ENCODE results near the gene RDH12.
"Not testable (repeated sequence)": the region's sequence is repeated elsewhere in the genome, so short reads cannot be mapped to it uniquely, and the experiment has no call there.

The RDH12 gene

GRCh38 chr14:67697006-67697405 is 4.7 kb upstream of the RDH12 start:
- POLR2A ChIA-PET: no interaction called here
- no peak for TF ChIP-seq CTCF (IDR thresholded peaks at IDR 0.05; ENCODE audit: control extremely low read depth, extremely low read depth, low read depth, missing control alignments)
- DNase-seq (ENCODE audit: extremely low spot score): no peak
- CTCF ChIA-PET: interaction anchor here (1.3 to 11.7 kb wide), 4 partner anchors 16 to 115 kb away, joined by 4 to 313 read pairs (median 5); partner anchors contain the start of gene PIGH

- POLR2A ChIA-PET: no interaction called here
- TF ChIP-seq CTCF (IDR thresholded peaks at IDR 0.05; ENCODE audit: control extremely low read depth, extremely low read depth, low read depth, missing control alignments): no peak
- CTCF ChIA-PET: interaction anchor here (0.5 to 11.7 kb wide), 7 partner anchors 15 to 116 kb away, joined by 3 to 313 read pairs (median 4); partner anchors contain the start of gene PIGH
- no peak for DNase-seq (ENCODE audit: extremely low spot score)
Measured at GRCh38 chr14:67698179-67698578, 3.5 kb upstream of the RDH12 start.

GRCh38 chr14:67703997-67704396 is 2.3 kb downstream of the RDH12 start:
- POLR2A ChIA-PET: no interaction called here

GRCh38 chr14:67704484-67705089 is 2.9 kb downstream of the RDH12 start:
- ChIA-PET POLR2A (no interaction called here), CTCF (interaction anchor here (0.6 to 11.7 kb wide), 61 partner anchors 9 to 1744 kb away, joined by 3 to 313 read pairs (median 4); partner anchors contain the start of genes ARG2, ATP6V1D, PIGH and PLEKHH1)
- peak; percentile 72 for TF ChIP-seq CTCF (IDR thresholded peaks at IDR 0.05; ENCODE audit: control extremely low read depth, extremely low read depth, low read depth, missing control alignments)

More at GRCh38 chr14:67703997-67704396, 2.3 kb downstream of the RDH12 start:
- DNase-seq (ENCODE audit: extremely low spot score): no peak
- CTCF ChIA-PET: interaction anchor here (0.7 to 11.7 kb wide), 59 partner anchors 10 to 1743 kb away, joined by 3 to 313 read pairs (median 5); partner anchors contain the start of genes ARG2, ATP6V1D, PIGH and PLEKHH1
- TF ChIP-seq CTCF (IDR thresholded peaks at IDR 0.05; ENCODE audit: control extremely low read depth, extremely low read depth, low read depth, missing control alignments): no peak

GRCh38 chr14:67705211-67705610 is 3.5 kb downstream of the RDH12 start:
- CTCF ChIA-PET: interaction anchor here (0.6 to 11.7 kb wide), 38 partner anchors 9 to 1346 kb away, joined by 3 to 313 read pairs (median 8); partner anchors contain the start of genes ARG2, PIGH, PLEKHH1 and RDH11
- no peak for TF ChIP-seq CTCF (IDR thresholded peaks at IDR 0.05; ENCODE audit: control extremely low read depth, extremely low read depth, low read depth, missing control alignments)
- DNase-seq (ENCODE audit: extremely low spot score): no peak
- POLR2A ChIA-PET: no interaction called here

More at GRCh38 chr14:67704484-67705089, 2.9 kb downstream of the RDH12 start:
- DNase-seq (ENCODE audit: extremely low spot score): peak; percentile 67

- POLR2A ChIA-PET; DNase-seq (ENCODE audit: extremely low spot score): not testable (repeated sequence)
- CTCF ChIA-PET: interaction anchor here (1.1 to 1.2 kb wide), 2 partner anchors 43 to 125 kb away, joined by 3 read pairs; no protein-coding TSS in a partner anchor
Measured at GRCh38 chr14:67709346-67709745, 7.7 kb downstream of the RDH12 start.

- POLR2A ChIA-PET; DNase-seq (ENCODE audit: extremely low spot score): not testable (repeated sequence)
- CTCF ChIA-PET: interaction anchor here (1.1 to 2.0 kb wide), 3 partner anchors 44 to 126 kb away, joined by 3 to 7 read pairs (median 3); no protein-coding TSS in a partner anchor
Measured at GRCh38 chr14:67709796-67710195, 8.1 kb downstream of the RDH12 start.

All from GM10248 (cell line).